Loucy (cell line): ENCODE measurements around the gene CMTR1.

ENCODE experiments used
- H2AFZ ChIP-seq: fragments of 200-600 bp; sonication (generic); 2 replicates; pipeline ENCODE4 v1.6.0; 2016; ENCODE audit warnings: antibody characterized with exemption, mild to moderate bottlenecking, low read length, moderate library complexity
- H3F3A ChIP-seq: fragments of 200-600 bp; 2 replicates; pipeline ENCODE4 v1.6.0; 2016; ENCODE audit warnings: antibody characterized with exemption, low read depth, mild to moderate bottlenecking
- H3K27me3 ChIP-seq: fragments of 200-600 bp; sonication (generic); 2 replicates; pipeline ENCODE4 v1.6.1; 2014; ENCODE audit warnings: low read length, mild to moderate bottlenecking; ENCODE audit not compliant: insufficient read depth, poor library complexity, severe bottlenecking
- H3K36me3 ChIP-seq: fragments of 200-600 bp; sonication (generic); 2 replicates; pipeline ENCODE4 v1.6.1; 2016; ENCODE audit warnings: low read length; ENCODE audit not compliant: insufficient read depth
- H3K4me1 ChIP-seq: fragments of 200-600 bp; sonication (generic); 2 replicates; pipeline ENCODE4 v1.5.1; 2014; ENCODE audit warnings: low read length, mild to moderate bottlenecking; ENCODE audit not compliant: insufficient read depth, poor library complexity, severe bottlenecking
- H3K4me2 ChIP-seq: fragments of 200-600 bp; sonication (generic); 2 replicates; pipeline ENCODE4 v1.6.0; 2014; ENCODE audit warnings: antibody characterized with exemption, low read length, low read depth, mild to moderate bottlenecking; ENCODE audit not compliant: poor library complexity, severe bottlenecking
- H3K4me3 ChIP-seq: fragments of 200-600 bp; sonication (generic); 2 replicates; pipeline ENCODE4 v1.5.1; 2014; ENCODE audit warnings: low read length, mild to moderate bottlenecking, mixed read lengths; ENCODE audit not compliant: poor library complexity, severe bottlenecking
- H3K79me2 ChIP-seq: fragments of 200-600 bp; sonication (generic); 2 replicates; pipeline ENCODE4 v1.6.1; 2014; ENCODE audit warnings: low read length; ENCODE audit not compliant: insufficient read depth
- H3K9ac ChIP-seq: fragments of 200-600 bp; sonication (generic); 2 replicates; pipeline ENCODE4 v1.6.0; 2014; ENCODE audit warnings: mild to moderate bottlenecking, low read depth, low read length, moderate library complexity; ENCODE audit not compliant: poor library complexity, severe bottlenecking
- H3K9me2 ChIP-seq: fragments of 200-600 bp; sonication (generic); replicated peaks from 2 replicates; pipeline ENCODE4 v1.6.1; 2016; ENCODE audit warnings: low read depth, low read length, mixed read lengths
- H3K9me3 ChIP-seq: fragments of 200-600 bp; sonication (generic); 2 replicates; pipeline ENCODE4 v1.6.1; 2014; ENCODE audit warnings: mild to moderate bottlenecking, antibody characterized with exemption, low read length, low read depth; ENCODE audit not compliant: insufficient read depth
- H4K20me1 ChIP-seq: fragments of 200-600 bp; sonication (generic); 2 replicates; pipeline ENCODE4 v1.6.0; 2014; ENCODE audit warnings: antibody characterized with exemption, low read length, mild to moderate bottlenecking; ENCODE audit not compliant: insufficient read depth, poor library complexity, severe bottlenecking
- CTCF ChIP-seq: fragments of 200-600 bp; sonication (generic); conservative IDR thresholded peaks from 2 replicates; pipeline ENCODE4 v1.5.1; 2014; ENCODE audit warnings: mild to moderate bottlenecking, antibody characterized with exemption, low read length
- EZH2phosphoT487 ChIP-seq: fragments of 200-600 bp; IDR thresholded peaks from 2 replicates; pipeline ENCODE4 v1.6.1; 2018; ENCODE audit warnings: antibody characterized with exemption, mild to moderate bottlenecking, moderate library complexity, borderline replicate concordance

The CMTR1 gene

GRCh38 chr6:37528541-37528940 lies 95.5 kb downstream of the CMTR1 start:
- H3K27me3 ChIP-seq: no peaks in the 10 kb centered on the region
- H3K4me3 ChIP-seq: no peak overlapping the region
- H3K9me2 ChIP-seq: no peaks in the 10 kb centered on the region
- H4K20me1 ChIP-seq: no peaks in the 10 kb centered on the region
- H3K79me2 ChIP-seq: no peaks in the 10 kb centered on the region
- no peak overlapping the region for H2AFZ ChIP-seq
- H3K9ac ChIP-seq: no peak overlapping the region
- no peak for TF ChIP-seq CTCF
- TF ChIP-seq EZH2phosphoT487: no peak
- H3F3A ChIP-seq: no peaks in the 10 kb centered on the region
- H3K9me3 ChIP-seq: no peaks in the 10 kb centered on the region
- H3K4me2 ChIP-seq: no peak overlapping the region
- no peaks in the 10 kb centered on the region for H3K4me1 ChIP-seq
- no peaks in the 10 kb centered on the region for H3K36me3 ChIP-seq

- Histone ChIP-seq H3K9me3 (no peaks in the 10 kb centered on the region), H3K79me2 (no peaks in the 10 kb centered on the region), H2AFZ (no peak overlapping the region), H3K4me2 (no peak overlapping the region), H3K27me3 (no peaks in the 10 kb centered on the region), H3K4me1 (no peaks in the 10 kb centered on the region), H3F3A (no peaks in the 10 kb centered on the region), H3K36me3 (no peaks in the 10 kb centered on the region), H3K9ac (no peak overlapping the region), H4K20me1 (no peaks in the 10 kb centered on the region), H3K4me3 (no peak overlapping the region), H3K9me2 (no peaks in the 10 kb centered on the region)
- TF ChIP-seq CTCF (no peak), EZH2phosphoT487 (no peak)
Observed at GRCh38 chr6:37530297-37530696, 97.3 kb downstream of the CMTR1 start.

- H3K4me1 ChIP-seq: no peaks in the 10 kb centered on the region
Observed at GRCh38 chr6:37531026-37531425, 98.0 kb downstream of the CMTR1 start.

More at GRCh38 chr6:37531026-37531425, 98.0 kb downstream of the CMTR1 start:
- no peaks in the 10 kb centered on the region for H3K9me3 ChIP-seq
- no peaks in the 10 kb centered on the region for H3K36me3 ChIP-seq
- no peak overlapping the region for H2AFZ ChIP-seq
- no peaks in the 10 kb centered on the region for H3K9me2 ChIP-seq
- no peaks in the 10 kb centered on the region for H3K79me2 ChIP-seq
- no peak overlapping the region for H3K4me2 ChIP-seq
- TF ChIP-seq CTCF (no peak), EZH2phosphoT487 (no peak)
- no peak overlapping the region for H3K9ac ChIP-seq
- H3F3A ChIP-seq: no peaks in the 10 kb centered on the region
- no peak overlapping the region for H3K4me3 ChIP-seq
- no peaks in the 10 kb centered on the region for H4K20me1 ChIP-seq
- no peaks in the 10 kb centered on the region for H3K27me3 ChIP-seq
